K562 (cell line): ENCODE data around the gene CAMKV. TPM values are rescaled to one million over a fixed set of nuclear protein-coding genes. Genes with fewer than 3 reads are reported as not detected.

Source experiments
- ATAC-seq: fragments of 200-7000 bp; cut with Tn5 transposase; 3 replicates; pipeline ENCODE4 v1.9.1; 2020; ENCODE audit warnings: moderate library complexity
- BruUV-seq: library from RNA; stranded (reverse); fragments of 400-500 nt; replicated peaks from 2 replicates; lab custom pipeline; 2021; lab: Mats Ljungman, UMichigan
- CTCF ChIA-PET: fragments of 300-600 bp; formaldehyde crosslinking; extraction: SDS; loops from one replicate; lab custom pipeline; 2021; ENCODE audit warnings: low intra/inter-chr PET ratio; lab: Yijun Ruan, JAX
- POLR2A ChIA-PET: fragments of 300-600, 350-650 bp; sonication (Branson Sonifier 250); formaldehyde crosslinking; extraction: SDS; loops from one replicate; lab custom pipeline; 2021; ENCODE audit warnings: antibody characterized with exemption, inconsistent platforms; lab: Yijun Ruan, JAX
- DNase-seq, 4 experiments: peaks; one replicate each; pipeline versions ENCODE4 v3.0.0 to v3.0.0-alpha.2; 2011 to 2018; ENCODE audit warnings: low spot score in 3 of 4, mixed read lengths in 3 of 4; ENCODE audit errors: extremely low read depth in 1 of 4
- FAIRE-seq: peaks from 2 replicates; lab custom pipeline; 2011; peaks lifted over from hg19 to GRCh38; lab: Jason Lieb, UNC
- H2AFZ ChIP-seq: 2 replicates; pipeline ENCODE4 v1.6.0; 2011; ENCODE audit warnings: low read depth, low read length, control low read depth, inconsistent platforms
- H3K27ac ChIP-seq: fragments of 200-600 bp; 3 replicates; pipeline ENCODE4 v1.8.0; 2011; ENCODE audit warnings: low read depth, mild to moderate bottlenecking, control low read depth, inconsistent platforms, low read length, moderate library complexity, mixed read lengths; ENCODE audit errors: extremely low read depth
- H3K27me3 ChIP-seq, 2 experiments: fragments of 300-600 bp in 1 of 2; 2 replicates in 1 of 2; 3 replicates in 1 of 2; pipeline versions ENCODE4 v1.6.0 to v1.8.0; 2011; ENCODE audit warnings: inconsistent platforms in 2 of 2, low read length in 2 of 2, mild to moderate bottlenecking in 1 of 2, mixed read lengths in 1 of 2, moderate library complexity in 1 of 2; ENCODE audit not compliant: control insufficient read depth in 2 of 2, insufficient read depth in 2 of 2
- H3K36me3 ChIP-seq: fragments of 300-600 bp; 3 replicates; pipeline ENCODE4 v1.8.0; 2011; ENCODE audit warnings: mild to moderate bottlenecking, low read length, inconsistent platforms; ENCODE audit not compliant: control insufficient read depth, insufficient read depth
- H3K4me1 ChIP-seq, 2 experiments: fragments of 200-600 bp in 1 of 2; replicated peaks in 1 of 2; 2 replicates in 1 of 2; 3 replicates in 1 of 2; pipeline versions ENCODE4 v1.5.1 to v1.8.0; 2011; ENCODE audit warnings: inconsistent platforms in 2 of 2, low read length in 2 of 2, mild to moderate bottlenecking in 1 of 2, mixed read lengths in 1 of 2, moderate library complexity in 1 of 2; ENCODE audit not compliant: control insufficient read depth in 2 of 2, insufficient read depth in 2 of 2
- H3K4me2 ChIP-seq: 2 replicates; pipeline ENCODE4 v1.6.1; 2011; ENCODE audit warnings: low read length, control low read depth, inconsistent platforms, mixed read lengths; ENCODE audit not compliant: insufficient read depth
- H3K4me3 ChIP-seq: fragments of 200-600 bp; sonication (generic), shearing (Covaris generic); 2 replicates; pipeline ENCODE4 v1.5.1; 2016; ENCODE audit warnings: control low read depth, inconsistent platforms
- H3K79me2 ChIP-seq: fragments of 200-600 bp; 3 replicates; pipeline ENCODE4 v1.8.0; 2011; ENCODE audit warnings: low read length, inconsistent platforms; ENCODE audit not compliant: control insufficient read depth, insufficient read depth
- H3K9ac ChIP-seq, 2 experiments: 2 replicates each; pipeline versions ENCODE4 v1.6.0 to v1.6.1; 2011; ENCODE audit warnings: low read depth in 2 of 2, low read length in 2 of 2, control low read depth in 1 of 2, inconsistent platforms in 1 of 2, mild to moderate bottlenecking in 1 of 2, mixed read lengths in 1 of 2; ENCODE audit not compliant: insufficient read depth in 1 of 2
- H3K9me1 ChIP-seq: one replicate; pipeline ENCODE4 v1.6.0; 2011; ENCODE audit warnings: inconsistent platforms, mild to moderate bottlenecking, low read length, moderate library complexity; ENCODE audit not compliant: control insufficient read depth, insufficient read depth
- H3K9me3 ChIP-seq: replicated peaks from 2 replicates; pipeline ENCODE4 v1.5.1; 2011; ENCODE audit warnings: low read depth, low read length, inconsistent platforms; ENCODE audit not compliant: control insufficient read depth, insufficient read depth
- H4K20me1 ChIP-seq: replicated peaks from 2 replicates; pipeline ENCODE4 v1.6.1; 2011; ENCODE audit warnings: low read length, inconsistent platforms, mixed read lengths; ENCODE audit not compliant: control insufficient read depth, insufficient read depth
- ARNT ChIP-seq, 2 experiments: fragments of 450-650 bp; IDR thresholded peaks; 2 replicates each; pipeline ENCODE4 v1.6.1; 2016; ENCODE audit warnings: mild to moderate bottlenecking in 1 of 2
- BMI1 ChIP-seq: fragments of 150-350 bp; IDR thresholded peaks from 2 replicates; pipeline ENCODE4 v1.6.1; 2014; ENCODE audit warnings: low read length
- ETV6 ChIP-seq, 3 experiments: fragments of 150-350 bp in 1 of 3; sonication (generic) in 1 of 3; formaldehyde crosslinking in 1 of 3; IDR thresholded peaks; 2 replicates each; pipeline versions ENCODE4 v1.6.1 to v1.8.0; 2014 to 2022; ENCODE audit warnings: borderline replicate concordance in 2 of 3, low read depth in 2 of 3, antibody characterized with exemption in 1 of 3, low read length in 1 of 3, mild to moderate bottlenecking in 1 of 3, missing genetic modification reagents in 1 of 3
- MNT ChIP-seq, 2 experiments: fragments of 450-650 bp; conservative IDR thresholded peaks; 2 replicates each; pipeline ENCODE4 v1.6.1; 2017; ENCODE audit warnings: mild to moderate bottlenecking in 2 of 2, moderate library complexity in 2 of 2
- NFE2L1 ChIP-seq: fragments of 450-650 bp; IDR thresholded peaks from 2 replicates; pipeline ENCODE4 v1.6.1; 2016; ENCODE audit warnings: missing genetic modification characterization, low read depth, mild to moderate bottlenecking, missing compliant biosample characterization, moderate library complexity, borderline replicate concordance
- POLR3G ChIP-seq: IDR thresholded peaks from 2 replicates; pipeline ENCODE4 v1.6.1; 2011; ENCODE audit not compliant: insufficient read length, insufficient replicate concordance; ENCODE audit errors: extremely low read depth
- RFX1 ChIP-seq: fragments of 450-650 bp; IDR thresholded peaks from 2 replicates; pipeline ENCODE4 v1.6.1; 2016; ENCODE audit warnings: mild to moderate bottlenecking, moderate library complexity
- SNRNP70 ChIP-seq: fragments of 200-400 bp; formaldehyde crosslinking; optimal IDR thresholded peaks from 2 replicates; pipeline ENCODE3; 2017; ENCODE audit warnings: low read depth, low read length
- STAG1 ChIP-seq: sonication (generic); formaldehyde crosslinking; IDR thresholded peaks from 2 replicates; pipeline ENCODE4 v1.5.0; 2020; ENCODE audit warnings: missing genetic modification reagents, borderline replicate concordance
- ZFP36 ChIP-seq: fragments of 150-350 bp; IDR thresholded peaks from 2 replicates; pipeline ENCODE4 v1.6.1; 2018; ENCODE audit warnings: low read length, low read depth; ENCODE audit not compliant: partially characterized antibody
- WGBS: fragments of 100-300 bp; shearing (Covaris generic); methylation state at CpG from one replicate; pipeline ENCODE4 v1.1.6; 2016; ENCODE audit warnings: low coverage, mixed read lengths; ENCODE audit not compliant: insufficient coverage; ENCODE audit errors: missing lambda C conversion rate; 5-methylcytosine and 5-hydroxymethylcytosine counted together
- in situ Hi-C: fragments of 300-500 bp; cut with MboI; formaldehyde crosslinking; loops from 4 replicates; pipeline ENCODE4 v1.15.0; 2018; ENCODE audit warnings: inconsistent platforms, mixed read lengths
- intact Hi-C: fragments of 100-400 bp; cut with micrococcal nuclease; formaldehyde crosslinking; loops from 2 replicates; pipeline ENCODE4 v1.14.2; 2022
- polyA plus RNA-seq, 8 experiments: library from polyadenylated mRNA; depleted of rRNA in 4 of 8; stranded (reverse) in 5 of 8; unstranded in 3 of 8; fragments of >200 nt; fragmentation: Nextera tagmentation in 2 of 8; fragmentation: Illumina TruSeq in 1 of 8; extraction: Ambion mirVana in 2 of 8; extraction: Trizol in 1 of 8; gene quantifications; 2 replicates each; pipeline versions ENCODE4 v1.2.1 to v1.2.3, GENCODE V29; 2011 to 2014; ENCODE audit warnings: inconsistent platforms in 1 of 8, missing spikeins in 1 of 8
- total RNA-seq, 7 experiments: library from RNA; depleted of rRNA in 6 of 7; stranded (reverse); fragments of >200 nt in 6 of 7; fragmentation: Illumina TruSeq in 2 of 7; extraction: Trizol in 2 of 7; gene quantifications; 2 replicates each; pipeline versions ENCODE4 v1.2.1 to v1.2.3, GENCODE V29; 2011 to 2021; ENCODE audit warnings: low replicate concordance in 1 of 7

CAMKV gene
- total and polyA plus RNA-seq, 9 of the 15 experiments (the other 6 are each of a cell fraction or from before 2014, with no cell fraction given) = 0.08 to 2.7 (median 0.79) TPM

GRCh38 chr3:49867871-49868321, 1.8 kb downstream of the CAMKV start (continued):
- 0 out of 2 replicates have a peak, but pooled peaks have one; percentile 12 for TF ChIP-seq STAG1 (CRISPR knock-in tag)
- TF ChIP-seq ARNT (IDR thresholded peaks at IDR 0.05) = no peak
- no peak for TF ChIP-seq SNRNP70
- no peak for TF ChIP-seq NFE2L1 (tag)

GRCh38 chr3:49867400-49867799, 2.3 kb downstream of the CAMKV start:
- no peaks in the 10 kb centered on the region for H3K79me2 ChIP-seq
- no peak overlapping the region for H2AFZ ChIP-seq
- BruUV-seq = no TSS peak
- no peak for ATAC-seq
- H3K9ac ChIP-seq = no peak overlapping the region
- WGBS = 0% methylated on average over 1 of the region's 1 CpG
- CTCF ChIA-PET = no interaction called here
- H4K20me1 ChIP-seq = peaks cover 6% of the 10 kb centered on the region; the same call in 1 of the 2 replicates
- H3K4me1 ChIP-seq = peaks cover 0 to 16% of the 10 kb centered on the region in 2 experiments; a peak in 2 of 5 replicates
- no peak for FAIRE-seq
- intact Hi-C loops = no loop called here
- no peaks in the 10 kb centered on the region for H3K9me3 ChIP-seq
- TF ChIP-seq BMI1 (no peak), RFX1 (peak; percentile 45), MNT (conservative IDR thresholded peaks at IDR 0.05) (no peak), ETV6 (IDR thresholded peaks at IDR 0.05; ENCODE audit: borderline replicate concordance in 1 of 2, low read depth in 2 of 2, low read length in 1 of 2) (no peak), ETV6 (CRISPR knock-in tag; IDR thresholded peaks at IDR 0.05; ENCODE audit: borderline replicate concordance) (no peak), POLR3G (no peak), ZFP36 (no peak)
- TF ChIP-seq, all 486 proteins: peak for 1
- no peak overlapping the region for H3K4me3 ChIP-seq
- H3K4me2 ChIP-seq = no peak overlapping the region
- H3K27me3 ChIP-seq = peaks cover 6 to 35% of the 10 kb centered on the region in 2 experiments; a peak in 3 of 5 replicates
- H3K36me3 ChIP-seq = no peaks in the 10 kb centered on the region
- DNase-seq = no peak
- in situ Hi-C loops = no loop called here
- POLR2A ChIA-PET = interaction anchor here (0.6 kb wide), 1 partner anchor 40 kb away, joined by 3 read pairs; no protein-coding TSS in a partner anchor
- H3K27ac ChIP-seq = no peak overlapping the region
- no peaks in the 10 kb centered on the region for H3K9me1 ChIP-seq
